K562 (cell line): ENCODE results near the gene KRTAP4-12. TPM values are rescaled to one million over a fixed set of nuclear protein-coding genes. Genes with fewer than 3 reads are reported as not detected.

ENCODE experiments used
- polyA plus RNA-seq, 8 experiments: library from polyadenylated mRNA; depleted of rRNA in 4 of 8; stranded (reverse) in 5 of 8; unstranded in 3 of 8; fragments of >200 nt; fragmentation: Nextera tagmentation in 2 of 8; fragmentation: Illumina TruSeq in 1 of 8; extraction: Ambion mirVana in 2 of 8; extraction: Trizol in 1 of 8; gene quantifications; 2 replicates each; pipeline versions ENCODE4 v1.2.1 to v1.2.3, GENCODE V29; 2011 to 2014; ENCODE audit warnings: inconsistent platforms in 1 of 8, missing spikeins in 1 of 8
- total RNA-seq, 7 experiments: library from RNA; depleted of rRNA in 6 of 7; stranded (reverse); fragments of >200 nt in 6 of 7; fragmentation: Illumina TruSeq in 2 of 7; extraction: Trizol in 2 of 7; gene quantifications; 2 replicates each; pipeline versions ENCODE4 v1.2.1 to v1.2.3, GENCODE V29; 2011 to 2021; ENCODE audit warnings: low replicate concordance in 1 of 7

KRTAP4-12 gene
- total and polyA plus RNA-seq, 9 of the 15 experiments (the other 6 are each of a cell fraction or from before 2014, with no cell fraction given) = not detected

Other genes starting within 250 kb of the KRTAP4-12 start
Only the 7 nearest of the 39 such genes appear.
- not detected in 2 replicates for gene KRTAP4-8, start 26.0 kb downstream of the KRTAP4-12 start, total RNA-seq (2014; rRNA removed)
- gene KRTAP4-8, start 26.0 kb downstream of the KRTAP4-12 start, total RNA-seq (2014; rRNA removed; fragmentation: Illumina TruSeq; extraction: Trizol) = not detected in 2 replicates
- not detected in 2 replicates for gene KRTAP4-8, start 26.0 kb downstream of the KRTAP4-12 start, total RNA-seq (2015; rRNA removed; fragmentation: Illumina TruSeq; extraction: Trizol)
- gene KRTAP4-8, start 26.0 kb downstream of the KRTAP4-12 start, total RNA-seq (2021) = not detected in 2 replicates
- not detected in 2 replicates for gene KRTAP4-8, start 26.0 kb downstream of the KRTAP4-12 start, polyA plus RNA-seq (2011; rRNA removed)
- not detected in 2 replicates for gene KRTAP4-8, start 26.0 kb downstream of the KRTAP4-12 start, polyA plus RNA-seq (2014; fragmentation: Illumina TruSeq; extraction: Trizol)
- gene KRTAP4-8, start 26.0 kb downstream of the KRTAP4-12 start, polyA plus RNA-seq (2014; fragmentation: Nextera tagmentation; extraction: Ambion mirVana) = not detected
- not detected in 2 replicates for gene KRTAP4-8, start 26.0 kb downstream of the KRTAP4-12 start, polyA plus RNA-seq (2014; rRNA removed)
- gene KRTAP4-16, start 22.0 kb downstream of the KRTAP4-12 start, total RNA-seq (2014; rRNA removed) = not detected in 2 replicates
- gene KRTAP4-16, start 22.0 kb downstream of the KRTAP4-12 start, total RNA-seq (2014; rRNA removed; fragmentation: Illumina TruSeq; extraction: Trizol) = not detected in 2 replicates
- not detected in 2 replicates for gene KRTAP4-16, start 22.0 kb downstream of the KRTAP4-12 start, total RNA-seq (2015; rRNA removed; fragmentation: Illumina TruSeq; extraction: Trizol)
- gene KRTAP4-16, start 22.0 kb downstream of the KRTAP4-12 start, total RNA-seq (2021) = not detected in 2 replicates
- not detected in 2 replicates for gene KRTAP4-16, start 22.0 kb downstream of the KRTAP4-12 start, polyA plus RNA-seq (2011; rRNA removed)
- not detected in 2 replicates for gene KRTAP4-16, start 22.0 kb downstream of the KRTAP4-12 start, polyA plus RNA-seq (2014; fragmentation: Illumina TruSeq; extraction: Trizol)
- gene KRTAP4-16, start 22.0 kb downstream of the KRTAP4-12 start, polyA plus RNA-seq (2014; fragmentation: Nextera tagmentation; extraction: Ambion mirVana) = not detected
- gene KRTAP4-16, start 22.0 kb downstream of the KRTAP4-12 start, polyA plus RNA-seq (2014; rRNA removed) = not detected in 2 replicates
- gene KRTAP4-9, start 18.8 kb downstream of the KRTAP4-12 start, total RNA-seq (2014; rRNA removed) = not detected in 2 replicates
- gene KRTAP4-9, start 18.8 kb downstream of the KRTAP4-12 start, total RNA-seq (2014; rRNA removed; fragmentation: Illumina TruSeq; extraction: Trizol) = not detected in 2 replicates
- not detected in 2 replicates for gene KRTAP4-9, start 18.8 kb downstream of the KRTAP4-12 start, total RNA-seq (2015; rRNA removed; fragmentation: Illumina TruSeq; extraction: Trizol)
- gene KRTAP4-9, start 18.8 kb downstream of the KRTAP4-12 start, total RNA-seq (2021) = not detected in 2 replicates
- gene KRTAP4-9, start 18.8 kb downstream of the KRTAP4-12 start, polyA plus RNA-seq (2011; rRNA removed) = not detected in 2 replicates
- not detected in 2 replicates for gene KRTAP4-9, start 18.8 kb downstream of the KRTAP4-12 start, polyA plus RNA-seq (2014; fragmentation: Illumina TruSeq; extraction: Trizol)
- not detected for gene KRTAP4-9, start 18.8 kb downstream of the KRTAP4-12 start, polyA plus RNA-seq (2014; fragmentation: Nextera tagmentation; extraction: Ambion mirVana)
- gene KRTAP4-9, start 18.8 kb downstream of the KRTAP4-12 start, polyA plus RNA-seq (2014; rRNA removed) = not detected in 2 replicates
- gene KRTAP4-11, start 5.8 kb downstream of the KRTAP4-12 start, total RNA-seq (2014; rRNA removed) = not detected in 2 replicates
- not detected in 2 replicates for gene KRTAP4-11, start 5.8 kb downstream of the KRTAP4-12 start, total RNA-seq (2014; rRNA removed; fragmentation: Illumina TruSeq; extraction: Trizol)
- not detected in 2 replicates for gene KRTAP4-11, start 5.8 kb downstream of the KRTAP4-12 start, total RNA-seq (2015; rRNA removed; fragmentation: Illumina TruSeq; extraction: Trizol)
- gene KRTAP4-11, start 5.8 kb downstream of the KRTAP4-12 start, total RNA-seq (2021) = not detected in 2 replicates
- gene KRTAP4-11, start 5.8 kb downstream of the KRTAP4-12 start, polyA plus RNA-seq (2011; rRNA removed) = not detected in 2 replicates
- not detected in 2 replicates for gene KRTAP4-11, start 5.8 kb downstream of the KRTAP4-12 start, polyA plus RNA-seq (2014; fragmentation: Illumina TruSeq; extraction: Trizol)
- gene KRTAP4-11, start 5.8 kb downstream of the KRTAP4-12 start, polyA plus RNA-seq (2014; fragmentation: Nextera tagmentation; extraction: Ambion mirVana) = not detected
- gene KRTAP4-11, start 5.8 kb downstream of the KRTAP4-12 start, polyA plus RNA-seq (2014; rRNA removed) = not detected in 2 replicates
- gene KRTAP4-6, start 16.4 kb upstream of the KRTAP4-12 start, total RNA-seq (2014; rRNA removed) = not detected in 2 replicates
- gene KRTAP4-6, start 16.4 kb upstream of the KRTAP4-12 start, total RNA-seq (2014; rRNA removed; fragmentation: Illumina TruSeq; extraction: Trizol) = not detected in 2 replicates
- not detected in 2 replicates for gene KRTAP4-6, start 16.4 kb upstream of the KRTAP4-12 start, total RNA-seq (2015; rRNA removed; fragmentation: Illumina TruSeq; extraction: Trizol)
- gene KRTAP4-6, start 16.4 kb upstream of the KRTAP4-12 start, total RNA-seq (2021) = not detected in 2 replicates
- gene KRTAP4-6, start 16.4 kb upstream of the KRTAP4-12 start, polyA plus RNA-seq (2011; rRNA removed) = not detected in 2 replicates
- not detected in 2 replicates for gene KRTAP4-6, start 16.4 kb upstream of the KRTAP4-12 start, polyA plus RNA-seq (2014; fragmentation: Illumina TruSeq; extraction: Trizol)
- not detected for gene KRTAP4-6, start 16.4 kb upstream of the KRTAP4-12 start, polyA plus RNA-seq (2014; fragmentation: Nextera tagmentation; extraction: Ambion mirVana)
- not detected in 2 replicates for gene KRTAP4-6, start 16.4 kb upstream of the KRTAP4-12 start, polyA plus RNA-seq (2014; rRNA removed)
- gene KRTAP4-5, start 25.6 kb upstream of the KRTAP4-12 start, total RNA-seq (2014; rRNA removed) = not detected in 2 replicates
- not detected in 2 replicates for gene KRTAP4-5, start 25.6 kb upstream of the KRTAP4-12 start, total RNA-seq (2014; rRNA removed; fragmentation: Illumina TruSeq; extraction: Trizol)
- gene KRTAP4-5, start 25.6 kb upstream of the KRTAP4-12 start, total RNA-seq (2015; rRNA removed; fragmentation: Illumina TruSeq; extraction: Trizol) = not detected in 2 replicates
- not detected in 2 replicates for gene KRTAP4-5, start 25.6 kb upstream of the KRTAP4-12 start, total RNA-seq (2021)
- not detected in 2 replicates for gene KRTAP4-5, start 25.6 kb upstream of the KRTAP4-12 start, polyA plus RNA-seq (2011; rRNA removed)
- not detected in 2 replicates for gene KRTAP4-5, start 25.6 kb upstream of the KRTAP4-12 start, polyA plus RNA-seq (2014; fragmentation: Illumina TruSeq; extraction: Trizol)
- not detected for gene KRTAP4-5, start 25.6 kb upstream of the KRTAP4-12 start, polyA plus RNA-seq (2014; fragmentation: Nextera tagmentation; extraction: Ambion mirVana)
- gene KRTAP4-5, start 25.6 kb upstream of the KRTAP4-12 start, polyA plus RNA-seq (2014; rRNA removed) = not detected in 2 replicates
- gene KRTAP4-4, start 36.6 kb upstream of the KRTAP4-12 start, total RNA-seq (2014; rRNA removed) = not detected in 2 replicates
- gene KRTAP4-4, start 36.6 kb upstream of the KRTAP4-12 start, total RNA-seq (2014; rRNA removed; fragmentation: Illumina TruSeq; extraction: Trizol) = not detected in 2 replicates
- gene KRTAP4-4, start 36.6 kb upstream of the KRTAP4-12 start, total RNA-seq (2015; rRNA removed; fragmentation: Illumina TruSeq; extraction: Trizol) = not detected in 2 replicates
- gene KRTAP4-4, start 36.6 kb upstream of the KRTAP4-12 start, total RNA-seq (2021) = not detected in 2 replicates
- not detected in 2 replicates for gene KRTAP4-4, start 36.6 kb upstream of the KRTAP4-12 start, polyA plus RNA-seq (2011; rRNA removed)
- not detected in 2 replicates for gene KRTAP4-4, start 36.6 kb upstream of the KRTAP4-12 start, polyA plus RNA-seq (2014; fragmentation: Illumina TruSeq; extraction: Trizol)
- not detected for gene KRTAP4-4, start 36.6 kb upstream of the KRTAP4-12 start, polyA plus RNA-seq (2014; fragmentation: Nextera tagmentation; extraction: Ambion mirVana)
- gene KRTAP4-4, start 36.6 kb upstream of the KRTAP4-12 start, polyA plus RNA-seq (2014; rRNA removed) = not detected in 2 replicates